Measurements from ENCODE around the gene UBXN7. TPM values are rescaled to one million over a fixed set of nuclear protein-coding genes. Genes with fewer than 3 reads are reported as not detected.

The UBXN7 gene
- total and polyA plus RNA-seq, 9 of the 15 experiments (the other 6 are each of a cell fraction or from before 2014, with no cell fraction given): 3.5 to 44.6 (median 13.4) TPM

- TF ChIP-seq, protein P1, sequence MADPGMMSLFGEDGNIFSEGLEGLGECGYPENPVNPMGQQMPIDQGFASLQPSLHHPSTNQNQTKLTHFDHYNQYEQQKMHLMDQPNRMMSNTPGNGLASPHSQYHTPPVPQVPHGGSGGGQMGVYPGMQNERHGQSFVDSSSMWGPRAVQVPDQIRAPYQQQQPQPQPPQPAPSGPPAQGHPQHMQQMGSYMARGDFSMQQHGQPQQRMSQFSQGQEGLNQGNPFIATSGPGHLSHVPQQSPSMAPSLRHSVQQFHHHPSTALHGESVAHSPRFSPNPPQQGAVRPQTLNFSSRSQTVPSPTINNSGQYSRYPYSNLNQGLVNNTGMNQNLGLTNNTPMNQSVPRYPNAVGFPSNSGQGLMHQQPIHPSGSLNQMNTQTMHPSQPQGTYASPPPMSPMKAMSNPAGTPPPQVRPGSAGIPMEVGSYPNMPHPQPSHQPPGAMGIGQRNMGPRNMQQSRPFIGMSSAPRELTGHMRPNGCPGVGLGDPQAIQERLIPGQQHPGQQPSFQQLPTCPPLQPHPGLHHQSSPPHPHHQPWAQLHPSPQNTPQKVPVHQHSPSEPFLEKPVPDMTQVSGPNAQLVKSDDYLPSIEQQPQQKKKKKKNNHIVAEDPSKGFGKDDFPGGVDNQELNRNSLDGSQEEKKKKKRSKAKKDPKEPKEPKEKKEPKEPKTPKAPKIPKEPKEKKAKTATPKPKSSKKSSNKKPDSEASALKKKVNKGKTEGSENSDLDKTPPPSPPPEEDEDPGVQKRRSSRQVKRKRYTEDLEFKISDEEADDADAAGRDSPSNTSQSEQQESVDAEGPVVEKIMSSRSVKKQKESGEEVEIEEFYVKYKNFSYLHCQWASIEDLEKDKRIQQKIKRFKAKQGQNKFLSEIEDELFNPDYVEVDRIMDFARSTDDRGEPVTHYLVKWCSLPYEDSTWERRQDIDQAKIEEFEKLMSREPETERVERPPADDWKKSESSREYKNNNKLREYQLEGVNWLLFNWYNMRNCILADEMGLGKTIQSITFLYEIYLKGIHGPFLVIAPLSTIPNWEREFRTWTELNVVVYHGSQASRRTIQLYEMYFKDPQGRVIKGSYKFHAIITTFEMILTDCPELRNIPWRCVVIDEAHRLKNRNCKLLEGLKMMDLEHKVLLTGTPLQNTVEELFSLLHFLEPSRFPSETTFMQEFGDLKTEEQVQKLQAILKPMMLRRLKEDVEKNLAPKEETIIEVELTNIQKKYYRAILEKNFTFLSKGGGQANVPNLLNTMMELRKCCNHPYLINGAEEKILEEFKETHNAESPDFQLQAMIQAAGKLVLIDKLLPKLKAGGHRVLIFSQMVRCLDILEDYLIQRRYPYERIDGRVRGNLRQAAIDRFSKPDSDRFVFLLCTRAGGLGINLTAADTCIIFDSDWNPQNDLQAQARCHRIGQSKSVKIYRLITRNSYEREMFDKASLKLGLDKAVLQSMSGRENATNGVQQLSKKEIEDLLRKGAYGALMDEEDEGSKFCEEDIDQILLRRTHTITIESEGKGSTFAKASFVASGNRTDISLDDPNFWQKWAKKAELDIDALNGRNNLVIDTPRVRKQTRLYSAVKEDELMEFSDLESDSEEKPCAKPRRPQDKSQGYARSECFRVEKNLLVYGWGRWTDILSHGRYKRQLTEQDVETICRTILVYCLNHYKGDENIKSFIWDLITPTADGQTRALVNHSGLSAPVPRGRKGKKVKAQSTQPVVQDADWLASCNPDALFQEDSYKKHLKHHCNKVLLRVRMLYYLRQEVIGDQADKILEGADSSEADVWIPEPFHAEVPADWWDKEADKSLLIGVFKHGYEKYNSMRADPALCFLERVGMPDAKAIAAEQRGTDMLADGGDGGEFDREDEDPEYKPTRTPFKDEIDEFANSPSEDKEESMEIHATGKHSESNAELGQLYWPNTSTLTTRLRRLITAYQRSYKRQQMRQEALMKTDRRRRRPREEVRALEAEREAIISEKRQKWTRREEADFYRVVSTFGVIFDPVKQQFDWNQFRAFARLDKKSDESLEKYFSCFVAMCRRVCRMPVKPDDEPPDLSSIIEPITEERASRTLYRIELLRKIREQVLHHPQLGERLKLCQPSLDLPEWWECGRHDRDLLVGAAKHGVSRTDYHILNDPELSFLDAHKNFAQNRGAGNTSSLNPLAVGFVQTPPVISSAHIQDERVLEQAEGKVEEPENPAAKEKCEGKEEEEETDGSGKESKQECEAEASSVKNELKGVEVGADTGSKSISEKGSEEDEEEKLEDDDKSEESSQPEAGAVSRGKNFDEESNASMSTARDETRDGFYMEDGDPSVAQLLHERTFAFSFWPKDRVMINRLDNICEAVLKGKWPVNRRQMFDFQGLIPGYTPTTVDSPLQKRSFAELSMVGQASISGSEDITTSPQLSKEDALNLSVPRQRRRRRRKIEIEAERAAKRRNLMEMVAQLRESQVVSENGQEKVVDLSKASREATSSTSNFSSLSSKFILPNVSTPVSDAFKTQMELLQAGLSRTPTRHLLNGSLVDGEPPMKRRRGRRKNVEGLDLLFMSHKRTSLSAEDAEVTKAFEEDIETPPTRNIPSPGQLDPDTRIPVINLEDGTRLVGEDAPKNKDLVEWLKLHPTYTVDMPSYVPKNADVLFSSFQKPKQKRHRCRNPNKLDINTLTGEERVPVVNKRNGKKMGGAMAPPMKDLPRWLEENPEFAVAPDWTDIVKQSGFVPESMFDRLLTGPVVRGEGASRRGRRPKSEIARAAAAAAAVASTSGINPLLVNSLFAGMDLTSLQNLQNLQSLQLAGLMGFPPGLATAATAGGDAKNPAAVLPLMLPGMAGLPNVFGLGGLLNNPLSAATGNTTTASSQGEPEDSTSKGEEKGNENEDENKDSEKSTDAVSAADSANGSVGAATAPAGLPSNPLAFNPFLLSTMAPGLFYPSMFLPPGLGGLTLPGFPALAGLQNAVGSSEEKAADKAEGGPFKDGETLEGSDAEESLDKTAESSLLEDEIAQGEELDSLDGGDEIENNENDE (IDR thresholded peaks at IDR 0.05; ENCODE audit: low read depth, low read length): no peak
- TF ChIP-seq TFE3 (CRISPR knock-in tag; IDR thresholded peaks at IDR 0.05) (no peak), PHB2 (IDR thresholded peaks at IDR 0.05; ENCODE audit: low read depth) (no peak), SMAD2 (IDR thresholded peaks at IDR 0.05; ENCODE audit: low read depth, low read length) (no peak), TARDBP (IDR thresholded peaks at IDR 0.05) (no peak), NELFE (IDR thresholded peaks at IDR 0.05; ENCODE audit: insufficient read depth, insufficient read length) (no peak), JUNB (CRISPR knock-in tag; conservative IDR thresholded peaks at IDR 0.05) (no peak), PTBP1 (IDR thresholded peaks at IDR 0.05; ENCODE audit: low read depth, low read length) (no peak), CBFA2T3 (IDR thresholded peaks at IDR 0.05) (no peak)
Observed at GRCh38 chr3:196326936-196327335, 105.3 kb downstream of the UBXN7 start (continued).

All from K562 (cell line).